GM13977 (cell line): ENCODE results near the gene LGALSL.

Experiments
- DNase-seq: peaks from one replicate; pipeline ENCODE4 v3.0.0; 2012; ENCODE audit warnings: low spot score
- CTCF ChIP-seq: IDR thresholded peaks from 2 replicates; pipeline ENCODE4 v1.5.1; 2012; ENCODE audit warnings: mild to moderate bottlenecking, control low read depth; ENCODE audit not compliant: insufficient read depth; ENCODE audit errors: extremely low read depth, missing control alignments
- in situ Hi-C: fragments of 300-500 bp; cut with MboI; formaldehyde crosslinking; loops from one replicate; pipeline ENCODE4 v1.12.0; 2022; ENCODE audit warnings: low sequenced_read_pairs, low pct_unique_long_range_greater_than_20kb, mixed read lengths, inconsistent platforms; ENCODE audit not compliant: unreplicated experiment

LGALSL gene

GRCh38 chr2:64412671-64413070 is 41.3 kb upstream of the LGALSL start:
- DNase-seq, result no peak
- in situ Hi-C loops, result no loop called here
- TF ChIP-seq CTCF, result no peak

- no peak for TF ChIP-seq CTCF
- in situ Hi-C loops, result no loop called here
- no peak for DNase-seq
Measured at GRCh38 chr2:64414736-64415435, 39.1 kb upstream of the LGALSL start.

- DNase-seq, result no peak
- TF ChIP-seq CTCF, result no peak
- in situ Hi-C loops, result no loop called here
Measured at GRCh38 chr2:64417624-64418023, 36.3 kb upstream of the LGALSL start.

- in situ Hi-C loops, result no loop called here
- TF ChIP-seq CTCF, result no peak
- DNase-seq, result no peak
Measured at GRCh38 chr2:64419596-64420165, 34.3 kb upstream of the LGALSL start.

GRCh38 chr2:64420677-64421076 is 33.3 kb upstream of the LGALSL start:
- in situ Hi-C loops, result no loop called here
- DNase-seq, result no peak
- no peak for TF ChIP-seq CTCF

- in situ Hi-C loops, result no loop called here
- TF ChIP-seq CTCF, result no peak
- DNase-seq, result no peak
Measured at GRCh38 chr2:64421201-64421600, 32.8 kb upstream of the LGALSL start.
